Esophagus squamous epithelium (tissue), 4 donors: Measurements from ENCODE around the gene TMOD1.

Experiments
- POLR2A ChIP-seq, 4 donors: fragments of 450-650 bp; IDR thresholded peaks; one replicate each; pipeline ENCODE4 v1.6.1; 2017; ENCODE audit warnings: antibody characterized with exemption in 4 of 4, mild to moderate bottlenecking in 4 of 4, moderate library complexity in 3 of 4
- TF ChIP-seq, protein P1 (sequence below), 6 experiments: fragments of 450-650 bp in 4 of 6; fragments of 200-600 bp in 2 of 6; sonication (generic) in 2 of 6; IDR thresholded peaks; one replicate each; pipeline ENCODE4 v1.5.1; 2016 to 2019; ENCODE audit warnings: antibody characterized with exemption in 6 of 6, mild to moderate bottlenecking in 4 of 6, moderate library complexity in 4 of 6

- TF ChIP-seq, protein P1, sequence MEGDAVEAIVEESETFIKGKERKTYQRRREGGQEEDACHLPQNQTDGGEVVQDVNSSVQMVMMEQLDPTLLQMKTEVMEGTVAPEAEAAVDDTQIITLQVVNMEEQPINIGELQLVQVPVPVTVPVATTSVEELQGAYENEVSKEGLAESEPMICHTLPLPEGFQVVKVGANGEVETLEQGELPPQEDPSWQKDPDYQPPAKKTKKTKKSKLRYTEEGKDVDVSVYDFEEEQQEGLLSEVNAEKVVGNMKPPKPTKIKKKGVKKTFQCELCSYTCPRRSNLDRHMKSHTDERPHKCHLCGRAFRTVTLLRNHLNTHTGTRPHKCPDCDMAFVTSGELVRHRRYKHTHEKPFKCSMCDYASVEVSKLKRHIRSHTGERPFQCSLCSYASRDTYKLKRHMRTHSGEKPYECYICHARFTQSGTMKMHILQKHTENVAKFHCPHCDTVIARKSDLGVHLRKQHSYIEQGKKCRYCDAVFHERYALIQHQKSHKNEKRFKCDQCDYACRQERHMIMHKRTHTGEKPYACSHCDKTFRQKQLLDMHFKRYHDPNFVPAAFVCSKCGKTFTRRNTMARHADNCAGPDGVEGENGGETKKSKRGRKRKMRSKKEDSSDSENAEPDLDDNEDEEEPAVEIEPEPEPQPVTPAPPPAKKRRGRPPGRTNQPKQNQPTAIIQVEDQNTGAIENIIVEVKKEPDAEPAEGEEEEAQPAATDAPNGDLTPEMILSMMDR (IDR thresholded peaks at IDR 0.05) = no peak
- no peak for TF ChIP-seq POLR2A (IDR thresholded peaks at IDR 0.05)
These were observed 35.0 kb downstream of the TMOD1 start for GRCh38 chr9:97536480-97536879.
